HG02870 (cell line): ENCODE measurements around the gene TARBP1.
A peak's percentile ranks its signal among the peaks of the same experiment; 100 is the strongest.
"Not testable (repeated sequence)": the region's sequence is repeated elsewhere in the genome, so short reads cannot be mapped to it uniquely, and the experiment has no call there.

Experiments used
- ATAC-seq: cut with Tn5 transposase; IDR thresholded peaks from one replicate; pipeline ENCODE4 v1.9.1; 2021; ENCODE audit warnings: mild to moderate bottlenecking, moderate library complexity; ENCODE audit not compliant: unreplicated experiment

Gene TARBP1, protein sequence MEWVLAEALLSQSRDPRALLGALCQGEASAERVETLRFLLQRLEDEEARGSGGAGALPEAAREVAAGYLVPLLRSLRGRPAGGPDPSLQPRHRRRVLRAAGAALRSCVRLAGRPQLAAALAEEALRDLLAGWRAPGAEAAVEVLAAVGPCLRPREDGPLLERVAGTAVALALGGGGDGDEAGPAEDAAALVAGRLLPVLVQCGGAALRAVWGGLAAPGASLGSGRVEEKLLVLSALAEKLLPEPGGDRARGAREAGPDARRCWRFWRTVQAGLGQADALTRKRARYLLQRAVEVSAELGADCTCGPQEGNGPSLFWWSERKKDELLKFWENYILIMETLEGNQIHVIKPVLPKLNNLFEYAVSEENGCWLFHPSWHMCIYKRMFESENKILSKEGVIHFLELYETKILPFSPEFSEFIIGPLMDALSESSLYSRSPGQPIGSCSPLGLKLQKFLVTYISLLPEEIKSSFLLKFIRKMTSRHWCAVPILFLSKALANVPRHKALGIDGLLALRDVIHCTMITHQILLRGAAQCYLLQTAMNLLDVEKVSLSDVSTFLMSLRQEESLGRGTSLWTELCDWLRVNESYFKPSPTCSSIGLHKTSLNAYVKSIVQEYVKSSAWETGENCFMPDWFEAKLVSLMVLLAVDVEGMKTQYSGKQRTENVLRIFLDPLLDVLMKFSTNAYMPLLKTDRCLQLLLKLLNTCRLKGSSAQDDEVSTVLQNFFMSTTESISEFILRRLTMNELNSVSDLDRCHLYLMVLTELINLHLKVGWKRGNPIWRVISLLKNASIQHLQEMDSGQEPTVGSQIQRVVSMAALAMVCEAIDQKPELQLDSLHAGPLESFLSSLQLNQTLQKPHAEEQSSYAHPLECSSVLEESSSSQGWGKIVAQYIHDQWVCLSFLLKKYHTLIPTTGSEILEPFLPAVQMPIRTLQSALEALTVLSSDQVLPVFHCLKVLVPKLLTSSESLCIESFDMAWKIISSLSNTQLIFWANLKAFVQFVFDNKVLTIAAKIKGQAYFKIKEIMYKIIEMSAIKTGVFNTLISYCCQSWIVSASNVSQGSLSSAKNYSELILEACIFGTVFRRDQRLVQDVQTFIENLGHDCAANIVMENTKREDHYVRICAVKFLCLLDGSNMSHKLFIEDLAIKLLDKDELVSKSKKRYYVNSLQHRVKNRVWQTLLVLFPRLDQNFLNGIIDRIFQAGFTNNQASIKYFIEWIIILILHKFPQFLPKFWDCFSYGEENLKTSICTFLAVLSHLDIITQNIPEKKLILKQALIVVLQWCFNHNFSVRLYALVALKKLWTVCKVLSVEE (N-terminal part only)

DNA sequence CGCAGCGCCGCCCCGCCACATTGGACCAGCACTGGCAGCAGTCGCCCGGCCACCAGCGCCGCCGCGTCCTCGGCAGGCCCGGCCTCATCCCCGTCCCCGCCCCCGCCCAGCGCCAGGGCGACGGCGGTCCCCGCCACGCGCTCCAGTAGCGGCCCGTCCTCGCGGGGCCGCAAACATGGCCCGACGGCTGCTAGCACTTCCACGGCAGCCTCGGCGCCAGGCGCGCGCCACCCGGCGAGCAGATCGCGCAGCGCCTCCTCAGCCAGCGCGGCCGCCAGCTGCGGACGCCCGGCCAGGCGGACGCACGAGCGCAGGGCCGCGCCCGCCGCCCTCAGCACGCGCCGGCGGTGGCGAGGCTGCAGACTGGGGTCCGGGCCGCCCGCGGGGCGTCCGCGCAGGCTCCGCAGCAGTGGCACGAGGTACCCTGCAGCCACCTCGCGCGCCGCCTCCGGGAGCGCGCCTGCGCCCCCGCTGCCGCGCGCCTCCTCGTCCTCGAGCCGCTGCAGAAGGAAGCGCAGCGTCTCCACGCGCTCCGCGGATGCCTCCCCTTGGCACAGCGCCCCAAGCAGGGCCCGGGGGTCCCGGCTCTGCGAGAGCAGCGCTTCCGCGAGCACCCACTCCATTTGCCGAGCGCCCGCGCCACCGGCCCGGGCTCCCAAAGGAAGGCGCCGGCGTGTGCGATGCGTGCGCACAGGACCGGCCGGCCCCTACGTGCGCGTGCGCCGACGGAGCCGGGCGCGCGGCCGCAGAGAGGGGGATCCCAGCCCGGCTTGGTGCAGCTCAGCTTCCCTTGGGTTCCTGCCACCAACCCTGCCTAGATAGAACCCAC lies at the start of gene TARBP1:
TSS of gene TARBP1 (minus strand) at position 699 of the 829 bp plus-strand sequence. CDS start at position 623, 76 bp downstream.
- peak; percentile 63 for ATAC-seq

DNA sequence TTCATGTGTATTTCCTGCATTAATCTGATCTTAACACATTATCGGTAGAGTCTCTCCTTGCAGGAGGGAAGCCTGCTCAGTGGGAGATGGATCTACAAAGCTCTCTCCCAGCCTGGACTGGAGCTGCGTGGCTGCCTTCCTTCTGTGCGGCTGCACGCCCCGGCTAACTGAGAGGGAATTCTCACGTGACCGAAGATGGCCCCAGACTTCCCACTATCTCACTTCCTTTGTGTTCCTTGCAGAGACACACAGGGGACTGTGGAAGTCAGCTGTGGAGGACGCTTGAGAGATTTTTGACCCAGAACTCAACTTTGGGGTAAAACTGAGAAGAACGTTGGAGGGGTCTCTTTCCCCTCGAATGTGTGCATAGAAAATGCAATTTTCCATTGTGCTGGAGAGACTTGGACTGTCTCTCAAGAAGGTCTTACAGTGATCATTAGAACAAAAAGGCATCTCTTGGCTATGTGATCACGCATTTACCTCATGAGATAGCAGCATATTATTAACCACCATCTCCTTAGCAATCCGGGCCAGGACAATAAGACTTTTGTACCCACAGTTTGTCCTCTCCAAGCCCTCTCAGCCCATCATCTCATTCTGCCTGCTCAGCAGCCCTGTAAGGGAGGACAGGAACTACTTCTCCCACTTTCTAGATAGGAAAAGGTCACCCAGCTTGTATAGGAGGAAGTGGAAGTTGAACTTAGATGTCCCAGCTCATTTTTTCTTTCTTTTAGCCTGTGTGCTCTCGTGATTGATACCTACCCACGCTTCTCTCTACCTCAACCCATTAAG lies 49.3 kb upstream of the TARBP1 start:
- ATAC-seq: no peak

DNA sequence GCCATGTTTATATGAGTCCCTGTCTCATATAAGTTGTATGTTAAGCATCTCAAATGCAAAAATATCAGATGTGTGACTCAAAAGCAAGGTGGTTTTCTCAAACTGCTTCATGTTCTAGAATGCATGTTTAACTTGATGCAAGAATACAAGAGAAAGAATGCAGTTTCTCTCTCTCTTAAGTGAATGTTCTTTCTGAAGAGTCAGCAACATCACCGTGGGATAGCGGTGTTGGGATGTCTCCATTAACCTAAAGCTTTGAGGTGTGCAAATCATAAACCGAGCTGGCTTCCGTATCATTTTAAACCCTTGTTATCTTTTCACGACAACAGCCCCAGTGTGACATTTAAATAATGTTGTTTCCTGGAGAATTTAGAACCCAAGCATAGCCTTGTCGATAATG lies 48.4 kb upstream of the TARBP1 start:
- no peak for ATAC-seq

DNA sequence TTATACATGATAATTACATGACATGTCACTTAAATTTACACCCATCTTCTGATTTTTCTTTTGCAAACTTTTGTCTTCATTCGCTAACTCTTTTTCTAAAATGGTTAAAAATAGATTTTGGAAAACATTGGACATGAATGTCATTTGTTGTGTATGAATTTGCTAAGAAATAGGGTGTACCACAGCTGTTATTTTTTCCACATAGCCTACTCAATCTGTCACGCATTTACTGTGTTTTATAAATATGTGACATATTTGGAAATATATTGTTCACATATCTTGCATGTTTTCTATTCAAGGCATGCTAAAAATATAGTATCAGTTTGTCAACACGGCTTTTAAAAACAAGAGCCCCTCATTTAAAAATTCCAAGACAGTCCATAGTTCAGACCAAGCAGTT lies 47.9 kb upstream of the TARBP1 start:
- no peak for ATAC-seq

DNA sequence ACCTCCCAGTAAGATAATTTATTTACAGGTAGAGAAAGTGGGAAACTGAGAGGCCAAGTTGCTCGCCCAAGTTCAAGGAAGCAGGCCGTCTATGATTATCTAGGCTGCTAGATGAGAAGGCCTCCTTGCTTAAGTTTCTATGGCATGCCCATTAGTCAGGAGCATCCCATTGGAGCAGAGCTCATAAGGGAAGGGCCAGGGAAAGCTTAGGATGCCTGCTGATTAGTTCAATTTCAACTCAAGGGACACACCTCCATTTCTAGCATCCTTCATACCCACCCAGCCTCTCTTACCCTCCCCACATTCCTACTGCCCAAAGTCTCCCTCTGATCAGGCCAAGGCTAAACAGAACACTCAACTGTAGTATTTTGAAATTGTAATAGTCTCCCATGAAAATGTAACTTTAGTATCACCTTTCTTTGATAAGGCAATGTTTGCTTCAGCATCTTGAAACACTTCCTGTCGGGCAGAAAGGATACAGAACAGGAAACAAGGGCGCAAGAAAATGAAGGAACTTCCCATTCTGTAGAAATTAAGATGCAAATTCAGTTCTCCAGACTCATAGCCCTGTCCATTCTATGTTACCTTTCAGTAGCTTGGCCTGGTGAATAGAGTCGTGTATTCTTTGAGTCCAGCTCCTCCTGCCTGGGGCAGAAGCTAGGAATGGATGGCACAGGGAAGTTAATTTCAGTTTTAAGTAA lies 46.3 kb upstream of the TARBP1 start:
- no peak for ATAC-seq

DNA sequence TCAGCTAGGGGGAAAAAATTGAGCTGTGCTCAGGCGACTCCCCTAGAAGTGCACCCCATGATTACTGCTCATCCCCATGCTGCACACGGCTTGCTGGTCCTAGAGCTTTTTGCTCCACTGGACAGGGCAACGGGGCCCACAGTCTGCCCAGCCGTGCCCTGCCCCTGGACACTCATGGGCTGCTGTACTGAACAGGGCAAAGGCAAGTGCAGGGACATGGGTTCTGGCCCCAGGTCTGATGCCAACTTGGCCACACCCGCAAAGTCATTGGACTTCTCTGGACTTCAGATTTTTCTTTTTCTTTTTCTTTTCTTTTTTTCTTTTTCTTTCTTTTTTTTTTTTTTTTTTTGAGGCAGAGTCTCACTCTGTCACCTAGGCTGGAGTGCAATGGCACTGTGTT lies 42.9 kb upstream of the TARBP1 start:
- no peak for ATAC-seq

DNA sequence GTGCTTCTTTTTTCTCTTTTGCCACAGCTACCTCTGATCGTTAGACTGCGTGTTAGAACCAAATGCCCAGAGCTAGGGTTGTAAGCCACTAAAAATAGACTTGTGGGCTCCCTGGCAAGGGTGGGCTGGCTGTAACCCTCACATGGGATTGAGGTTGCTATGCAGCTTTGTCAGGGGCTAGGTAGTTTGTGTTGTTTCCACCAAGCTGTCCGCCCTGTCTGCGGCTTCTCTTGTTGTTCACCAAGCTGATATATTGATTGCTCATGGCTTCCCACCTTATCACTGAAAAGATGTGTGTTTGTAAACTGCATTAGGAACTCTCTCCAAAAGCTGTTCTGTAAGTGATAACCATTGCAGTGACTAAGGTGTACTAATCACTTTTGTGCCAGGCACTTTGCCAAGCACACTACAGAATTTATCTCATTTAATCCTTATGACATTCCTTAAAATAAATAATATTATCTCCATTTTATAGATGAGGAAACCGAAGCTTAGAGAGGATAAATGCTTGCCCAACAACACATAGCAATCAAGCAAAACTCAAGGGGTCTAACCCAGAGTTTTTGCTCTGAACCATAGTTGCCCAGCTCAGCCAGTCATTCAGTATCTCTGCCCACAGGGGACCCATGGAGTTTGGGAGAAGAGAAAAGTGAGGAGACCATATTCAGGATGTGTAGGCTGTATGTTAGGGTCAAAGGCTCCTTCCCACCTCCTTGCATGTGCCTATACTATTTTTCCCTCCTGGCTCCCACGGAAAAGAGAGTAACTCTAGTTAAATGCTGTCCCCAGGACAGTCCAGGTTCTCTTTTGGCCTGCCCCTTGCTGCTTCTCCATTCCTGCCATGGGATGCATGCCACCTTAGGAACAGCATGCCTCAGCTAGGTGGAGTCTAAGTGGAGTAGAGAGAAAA lies 42.2 kb upstream of the TARBP1 start:
- no peak for ATAC-seq

DNA sequence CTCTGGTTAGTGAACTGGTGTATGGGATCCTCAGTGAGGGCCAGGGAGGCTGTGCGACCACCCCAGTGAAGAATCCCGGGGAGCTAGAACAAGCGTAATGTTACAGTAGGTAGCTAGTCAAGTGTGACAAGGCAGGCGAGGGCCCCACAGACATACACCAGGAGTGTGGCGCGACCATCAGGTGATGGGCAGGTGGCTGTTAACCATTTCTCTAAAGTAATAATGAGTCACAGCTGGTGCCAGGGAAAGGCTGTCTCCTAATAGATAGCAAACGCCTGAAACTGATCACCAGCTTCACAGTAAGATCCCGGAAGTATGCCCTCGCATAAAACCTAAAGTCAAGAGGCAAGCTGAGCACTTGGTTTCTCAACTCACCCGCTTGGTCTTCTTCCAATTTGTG lies 40.5 kb upstream of the TARBP1 start:
- ATAC-seq: no peak

DNA sequence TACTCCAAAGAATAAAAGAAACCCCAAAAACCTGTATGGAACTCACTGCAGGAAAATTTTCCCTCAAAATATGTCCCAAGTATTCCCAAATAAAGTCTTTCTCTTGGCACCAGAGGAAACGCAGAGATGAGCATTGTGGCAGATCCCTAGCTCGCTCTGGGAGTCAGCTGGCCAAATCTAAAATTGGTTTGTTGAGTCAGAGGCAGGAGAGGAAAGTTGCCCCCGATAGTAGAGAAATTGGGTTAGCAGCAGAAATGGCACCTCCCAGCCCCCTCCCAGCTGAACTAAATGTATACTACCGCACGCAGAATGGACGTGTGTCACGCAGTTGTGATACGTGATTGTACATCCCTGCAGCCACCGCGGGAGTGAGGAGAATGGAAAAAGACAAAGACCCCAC lies 39.9 kb upstream of the TARBP1 start:
- no peak for ATAC-seq

DNA sequence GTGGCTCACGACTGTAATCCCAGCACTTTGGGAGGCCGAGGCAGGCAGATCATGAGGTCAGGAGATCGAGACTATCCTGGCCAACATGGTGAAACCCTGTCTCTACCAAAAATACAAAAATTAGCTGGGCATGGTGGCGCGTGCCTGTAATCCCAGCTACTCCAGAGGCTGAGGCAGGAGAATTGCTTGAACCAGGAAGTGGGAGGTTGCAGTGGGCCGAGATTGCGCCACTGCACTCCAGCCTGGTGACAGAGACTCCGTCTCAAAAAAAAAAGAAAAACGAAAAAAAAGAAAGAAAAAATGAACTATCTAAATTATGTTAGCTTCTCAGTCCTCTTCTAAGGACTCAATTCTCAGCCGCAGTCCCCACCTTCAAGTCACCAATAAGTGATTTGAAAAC lies 39.1 kb upstream of the TARBP1 start:
- not testable (repeated sequence) for ATAC-seq

DNA sequence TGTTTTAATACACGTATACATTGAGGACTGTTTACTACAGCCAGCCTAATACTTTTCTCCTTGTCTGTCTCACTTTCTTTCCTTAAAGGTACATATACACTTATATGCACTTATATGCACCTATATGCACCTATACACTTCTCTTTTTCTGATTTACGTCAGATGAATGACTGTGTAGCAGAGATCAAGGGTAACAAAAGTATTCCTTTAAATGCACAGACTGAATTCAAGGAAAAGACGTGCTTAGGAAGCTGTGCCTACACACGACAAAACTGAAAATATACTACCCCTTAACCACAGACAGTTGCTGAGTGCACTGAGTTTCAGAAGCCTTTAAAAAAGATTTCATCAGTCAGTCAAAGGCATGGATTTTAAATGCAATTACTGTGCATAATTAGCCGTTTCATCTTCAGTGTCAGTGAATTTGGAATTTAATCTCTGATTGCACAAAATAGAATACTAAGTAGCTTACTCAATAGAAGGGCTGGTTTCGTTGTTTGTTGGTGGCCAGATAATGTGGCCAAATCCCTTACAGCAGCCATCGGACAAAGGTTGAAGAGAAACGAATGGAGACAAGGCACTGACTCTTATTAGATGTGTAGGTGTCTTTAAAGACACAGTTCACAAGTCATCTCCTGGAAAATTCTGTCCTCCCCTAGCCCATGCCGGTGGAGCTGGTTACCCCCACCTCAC lies 38.3 kb upstream of the TARBP1 start:
- no peak for ATAC-seq

DNA sequence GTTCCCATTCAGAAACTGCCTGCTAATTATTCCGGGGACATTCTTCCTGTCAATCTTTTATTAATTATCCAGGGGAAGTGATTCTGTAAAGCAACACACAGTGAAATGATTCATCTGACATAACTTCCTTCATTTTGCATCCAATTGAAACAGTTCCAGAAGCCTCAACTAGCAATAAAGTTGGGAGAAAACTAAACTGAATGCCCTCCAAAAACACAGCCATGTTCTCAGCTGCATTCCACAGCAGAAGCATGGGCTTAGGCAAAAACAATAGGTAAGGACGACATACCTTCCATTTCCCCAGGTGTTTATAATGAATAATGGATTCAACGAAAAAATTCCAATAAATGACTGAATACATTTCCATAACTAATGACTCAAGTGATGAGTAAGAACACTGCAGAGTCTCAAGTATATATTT lies 36.9 kb upstream of the TARBP1 start:
- no peak for ATAC-seq

DNA sequence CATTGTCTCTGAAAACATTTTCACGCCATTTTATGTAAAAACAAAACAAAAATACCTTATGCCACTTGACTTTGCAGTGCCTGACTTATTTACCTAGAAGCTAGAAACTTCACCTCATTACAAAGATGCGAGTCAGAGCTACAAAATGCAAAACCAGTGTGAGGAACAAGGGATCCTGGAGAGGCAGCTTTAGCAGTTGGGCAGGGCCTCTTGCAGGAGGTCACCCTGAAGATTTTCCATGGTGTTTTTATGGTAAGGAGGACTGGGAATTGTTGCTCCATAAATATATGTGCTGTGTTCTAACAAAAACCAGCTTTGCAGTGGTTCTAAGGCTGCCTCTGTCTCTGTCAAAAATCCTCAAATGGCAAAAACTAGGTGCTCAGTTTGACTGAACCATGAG lies 36.4 kb upstream of the TARBP1 start:
- no peak for ATAC-seq

DNA sequence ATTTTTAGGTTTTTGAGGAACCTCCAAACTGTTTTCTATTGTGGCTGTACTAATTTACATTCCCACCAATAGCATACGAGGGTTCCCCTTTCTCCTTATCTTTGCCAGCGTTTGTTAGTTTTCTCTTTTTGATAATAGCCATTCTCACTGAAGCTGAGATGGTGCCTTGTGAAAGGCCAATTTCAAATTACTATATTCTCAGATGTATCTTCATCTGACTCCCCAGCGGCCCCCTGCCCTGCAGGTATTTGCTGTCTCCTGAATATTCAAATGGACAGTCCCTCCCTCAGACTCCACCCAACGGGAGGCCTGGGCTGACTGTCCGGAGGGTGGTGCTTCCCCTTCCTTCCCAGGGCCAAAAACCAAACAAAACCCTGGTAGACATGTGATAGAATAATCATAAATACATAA lies 33.5 kb upstream of the TARBP1 start:
- ATAC-seq: no peak

DNA sequence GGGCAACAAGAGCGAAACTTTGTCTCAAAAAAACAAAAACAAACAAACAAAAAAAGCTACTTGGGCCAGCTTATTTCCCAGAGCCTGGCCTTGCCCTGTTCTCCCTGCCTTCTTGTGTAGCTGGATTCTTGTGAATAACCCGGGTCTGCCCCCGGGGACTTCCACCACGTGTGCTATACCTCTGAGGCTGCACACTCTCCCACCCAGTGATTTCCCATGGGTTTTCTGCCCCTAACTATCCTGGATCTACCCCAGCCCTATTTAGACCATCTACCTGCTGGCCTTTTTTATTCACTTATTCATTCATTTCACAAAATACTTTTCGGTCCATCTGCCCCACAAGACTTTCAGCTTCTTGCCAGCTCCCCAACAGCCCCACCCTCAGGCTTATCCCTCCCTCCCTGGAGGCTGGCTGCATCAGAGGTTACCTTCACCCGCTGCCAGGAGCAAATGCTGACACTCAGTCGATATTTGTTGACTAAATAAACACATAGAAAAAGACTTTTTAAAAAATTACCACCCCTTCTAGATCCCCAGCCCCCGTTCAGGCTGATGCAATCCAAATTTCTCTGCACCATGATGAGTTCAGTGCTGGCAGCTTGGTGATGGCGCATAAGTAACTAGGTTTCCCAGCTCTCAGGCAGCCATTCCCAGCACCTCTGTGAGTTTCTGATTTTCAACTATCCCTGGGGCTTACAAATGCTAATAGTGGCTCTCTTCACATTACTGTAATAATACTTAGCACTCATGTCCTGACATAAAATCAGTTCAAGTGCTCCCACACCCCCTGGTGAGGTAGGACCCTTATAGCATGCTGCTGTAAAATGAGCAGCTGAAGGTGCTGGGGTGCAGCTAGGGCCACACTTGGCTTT lies 30.7 kb upstream of the TARBP1 start:
- no peak for ATAC-seq
